ENCODE measurements around the gene MAL.

Gene MAL

GRCh38 chr2:94996305-94997100, 29.0 kb upstream of the MAL start:
- DNase-seq = no peak

- no peak for DNase-seq
Observed at GRCh38 chr2:94997981-94998930, 27.3 kb upstream of the MAL start.

GRCh38 chr2:94999431-94999883, 26.1 kb upstream of the MAL start:
- no peak for DNase-seq

- DNase-seq = no peak
Observed at GRCh38 chr2:95001051-95001562, 24.4 kb upstream of the MAL start.

GRCh38 chr2:95001701-95002100, 23.8 kb upstream of the MAL start:
- no peak for DNase-seq

GRCh38 chr2:95002498-95002897, 23.0 kb upstream of the MAL start:
- DNase-seq = no peak

- no peak for DNase-seq
Observed at GRCh38 chr2:95004287-95004686, 21.2 kb upstream of the MAL start.

GRCh38 chr2:95004711-95005110, 20.8 kb upstream of the MAL start:
- no peak for DNase-seq

- no peak for DNase-seq
Observed at GRCh38 chr2:95005726-95006125, 19.8 kb upstream of the MAL start.

- DNase-seq = no peak
Observed at GRCh38 chr2:95006588-95006987, 18.9 kb upstream of the MAL start.

GRCh38 chr2:95007031-95007609, 18.4 kb upstream of the MAL start:
- no peak for DNase-seq

GRCh38 chr2:95007822-95008221, 17.7 kb upstream of the MAL start:
- no peak for DNase-seq

- DNase-seq = no peak
Observed at GRCh38 chr2:95008306-95008705, 17.2 kb upstream of the MAL start.

- DNase-seq = no peak
Observed at GRCh38 chr2:95008996-95009395, 16.5 kb upstream of the MAL start.

GRCh38 chr2:95009412-95009811, 16.1 kb upstream of the MAL start:
- DNase-seq = no peak

GRCh38 chr2:95010126-95010525, 15.4 kb upstream of the MAL start:
- DNase-seq = no peak

GRCh38 chr2:95010718-95011117, 14.8 kb upstream of the MAL start:
- no peak for DNase-seq

GRCh38 chr2:95012881-95013550, 12.5 kb upstream of the MAL start:
- no peak for DNase-seq

GRCh38 chr2:95013726-95014125, 11.8 kb upstream of the MAL start:
- DNase-seq = no peak

GRCh38 chr2:95014126-95014708, 11.3 kb upstream of the MAL start:
- DNase-seq = no peak

- DNase-seq = no peak
Observed at GRCh38 chr2:95015261-95015912, 10.1 kb upstream of the MAL start.

- DNase-seq = no peak
Observed at GRCh38 chr2:95016616-95017015, 8.9 kb upstream of the MAL start.
